ENCODE results near the gene FSIP2. TPM values are rescaled to one million over a fixed set of nuclear protein-coding genes. Genes with fewer than 3 reads are reported as not detected.

FSIP2 gene
- total RNA-seq, 1 experiment from 2014 or later = 0.12 TPM

DNA sequence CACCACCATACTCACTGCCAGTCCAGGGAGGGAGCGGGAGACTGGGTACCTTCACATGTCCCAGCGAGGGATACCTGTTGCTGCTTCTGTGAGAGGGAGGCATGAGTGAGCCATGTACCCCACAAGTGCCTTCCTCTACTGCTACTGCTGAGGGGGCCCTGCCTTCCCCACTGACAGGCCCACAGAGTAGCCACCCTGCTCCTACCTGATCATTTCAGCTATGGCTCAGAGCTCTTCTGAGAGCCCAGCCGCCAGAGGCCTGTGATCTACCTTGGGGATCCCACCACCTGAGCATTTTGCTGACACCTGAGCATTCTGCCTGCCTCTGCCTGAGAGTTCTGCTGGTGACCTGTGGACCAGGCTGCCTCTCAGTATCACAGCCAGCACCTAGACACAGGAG lies 137.6 kb downstream of the FSIP2 start:
- TF ChIP-seq, protein P1, sequence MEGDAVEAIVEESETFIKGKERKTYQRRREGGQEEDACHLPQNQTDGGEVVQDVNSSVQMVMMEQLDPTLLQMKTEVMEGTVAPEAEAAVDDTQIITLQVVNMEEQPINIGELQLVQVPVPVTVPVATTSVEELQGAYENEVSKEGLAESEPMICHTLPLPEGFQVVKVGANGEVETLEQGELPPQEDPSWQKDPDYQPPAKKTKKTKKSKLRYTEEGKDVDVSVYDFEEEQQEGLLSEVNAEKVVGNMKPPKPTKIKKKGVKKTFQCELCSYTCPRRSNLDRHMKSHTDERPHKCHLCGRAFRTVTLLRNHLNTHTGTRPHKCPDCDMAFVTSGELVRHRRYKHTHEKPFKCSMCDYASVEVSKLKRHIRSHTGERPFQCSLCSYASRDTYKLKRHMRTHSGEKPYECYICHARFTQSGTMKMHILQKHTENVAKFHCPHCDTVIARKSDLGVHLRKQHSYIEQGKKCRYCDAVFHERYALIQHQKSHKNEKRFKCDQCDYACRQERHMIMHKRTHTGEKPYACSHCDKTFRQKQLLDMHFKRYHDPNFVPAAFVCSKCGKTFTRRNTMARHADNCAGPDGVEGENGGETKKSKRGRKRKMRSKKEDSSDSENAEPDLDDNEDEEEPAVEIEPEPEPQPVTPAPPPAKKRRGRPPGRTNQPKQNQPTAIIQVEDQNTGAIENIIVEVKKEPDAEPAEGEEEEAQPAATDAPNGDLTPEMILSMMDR (IDR thresholded peaks at IDR 0.05; ENCODE audit: unreplicated experiment) = no peak
- Mint-ChIP-seq H3K9me3 (ENCODE audit: unreplicated experiment) (no peaks in the 10 kb centered on the region), H3K27ac (ENCODE audit: low read depth, unreplicated experiment) (no peak overlapping the region), H3K4me3 (ENCODE audit: unreplicated experiment) (no peak overlapping the region), H3K36me3 (ENCODE audit: insufficient read depth, unreplicated experiment) (no peaks in the 10 kb centered on the region), H3K4me1 (ENCODE audit: insufficient read depth, unreplicated experiment) (no peaks in the 10 kb centered on the region), H3K27me3 (ENCODE audit: insufficient read depth, unreplicated experiment) (no peaks in the 10 kb centered on the region)
- POLR2A ChIA-PET = no interaction called here
- no peak for DNase-seq (ENCODE audit: unreplicated experiment)
- intact Hi-C loops (cut with micrococcal nuclease) = no loop called here
- CTCF ChIA-PET = no interaction called here
- no TSS peak for BruUV-seq (replicated peaks)

DNA sequence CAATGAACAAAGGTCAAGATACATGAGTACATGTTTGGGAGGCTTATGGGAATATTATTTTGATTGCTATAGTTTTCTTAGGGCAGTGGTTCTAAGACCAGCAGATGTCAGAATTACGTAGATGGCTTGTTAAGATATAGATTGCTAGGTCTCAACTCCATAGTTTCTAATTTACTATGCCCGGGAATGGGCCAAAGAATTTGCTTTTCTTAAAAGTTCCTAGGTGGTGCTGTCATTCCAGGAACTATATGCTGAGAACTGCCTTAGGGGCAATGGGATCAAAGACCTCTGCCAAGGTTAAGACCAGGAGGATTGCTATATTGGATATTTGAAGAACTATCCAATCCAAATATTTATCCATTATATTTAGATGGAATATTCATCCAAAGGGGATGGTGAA lies 141.8 kb downstream of the FSIP2 start:
- no peak for DNase-seq (ENCODE audit: unreplicated experiment)
- no peaks in the 10 kb centered on the region for H3K36me3 Mint-ChIP-seq (ENCODE audit: insufficient read depth, unreplicated experiment)
- ChIA-PET POLR2A (no interaction called here), CTCF (no interaction called here)
- H3K9me3 Mint-ChIP-seq (ENCODE audit: unreplicated experiment) = no peaks in the 10 kb centered on the region
- BruUV-seq (replicated peaks) = no TSS peak
- no peaks in the 10 kb centered on the region for H3K27me3 Mint-ChIP-seq (ENCODE audit: insufficient read depth, unreplicated experiment)
- TF ChIP-seq, protein P1 (IDR thresholded peaks at IDR 0.05; ENCODE audit: unreplicated experiment) = no peak
- no peak overlapping the region for H3K27ac Mint-ChIP-seq (ENCODE audit: low read depth, unreplicated experiment)
- no peaks in the 10 kb centered on the region for H3K4me1 Mint-ChIP-seq (ENCODE audit: insufficient read depth, unreplicated experiment)
- H3K4me3 Mint-ChIP-seq (ENCODE audit: unreplicated experiment) = no peak overlapping the region
- intact Hi-C loops (cut with micrococcal nuclease) = no loop called here

Measured in MCF 10A (cell line).